ENCODE results near the gene IGFALS. TPM values are rescaled to one million over a fixed set of nuclear protein-coding genes. Genes with fewer than 3 reads are reported as not detected.

Gene IGFALS
- total RNA-seq, 1 donor from 2014 or later: not detected

DNA sequence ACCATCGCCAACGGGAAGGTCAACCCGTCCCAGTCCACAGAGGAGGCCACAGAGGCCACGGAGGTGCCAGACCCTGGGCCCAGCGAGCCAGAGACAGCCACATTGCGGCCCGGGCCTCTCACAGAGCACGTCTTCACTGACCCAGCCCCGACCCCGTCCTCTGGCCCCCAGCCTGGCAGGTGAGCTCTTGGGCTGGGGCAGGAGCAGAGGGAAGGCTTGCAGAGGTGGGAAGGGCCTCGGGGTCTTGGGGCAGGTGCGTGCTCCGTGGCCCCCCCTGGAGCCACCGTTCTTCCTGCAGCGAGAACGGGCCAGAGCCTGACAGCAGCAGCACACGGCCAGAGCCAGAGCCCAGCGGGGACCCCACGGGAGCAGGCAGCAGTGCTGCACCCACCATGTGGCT, 27.3 kb downstream of the IGFALS start:
- no peak for DNase-seq (ENCODE audit: low spot score)

DNA sequence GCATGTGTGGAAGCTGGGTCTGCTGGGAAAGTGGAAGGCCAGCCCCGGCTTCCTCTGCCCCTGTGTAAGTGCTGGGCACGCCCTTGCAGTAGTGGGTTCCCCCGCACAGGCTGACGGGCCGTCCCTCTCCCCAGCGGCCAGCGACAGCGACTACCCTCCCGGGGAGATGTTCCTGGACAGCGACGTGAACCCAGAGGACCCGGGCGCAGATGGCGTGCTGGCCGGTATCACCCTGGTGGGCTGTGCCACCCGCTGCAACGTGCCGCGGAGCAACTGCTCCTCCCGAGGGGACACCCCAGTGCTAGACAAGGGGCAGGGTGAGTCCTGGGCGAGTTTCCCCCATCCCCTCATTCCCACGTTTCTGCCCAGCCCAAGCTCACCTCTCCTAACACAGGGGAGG, 27.7 kb downstream of the IGFALS start:
- no peak for DNase-seq (ENCODE audit: low spot score)

DNA sequence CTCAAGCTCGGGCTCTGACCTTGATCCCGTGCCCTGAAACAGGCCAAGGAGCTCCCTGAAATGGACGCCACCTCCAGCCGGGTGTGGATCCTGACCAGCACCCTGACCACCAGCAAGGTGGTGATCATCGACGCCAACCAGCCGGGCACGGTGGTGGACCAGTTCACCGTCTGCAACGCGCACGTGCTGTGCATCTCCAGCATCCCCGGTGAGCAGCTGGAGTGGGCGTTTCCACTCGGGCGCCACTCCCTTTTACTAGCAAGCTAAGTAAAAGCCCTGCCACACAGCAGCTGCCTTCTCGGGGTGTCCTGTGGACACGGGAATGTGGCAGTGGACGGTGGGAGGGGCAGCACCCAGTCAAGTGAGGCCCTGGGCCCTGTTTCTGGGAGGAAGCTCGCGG, 28.5 kb downstream of the IGFALS start:
- DNase-seq (ENCODE audit: low spot score): no peak

DNA sequence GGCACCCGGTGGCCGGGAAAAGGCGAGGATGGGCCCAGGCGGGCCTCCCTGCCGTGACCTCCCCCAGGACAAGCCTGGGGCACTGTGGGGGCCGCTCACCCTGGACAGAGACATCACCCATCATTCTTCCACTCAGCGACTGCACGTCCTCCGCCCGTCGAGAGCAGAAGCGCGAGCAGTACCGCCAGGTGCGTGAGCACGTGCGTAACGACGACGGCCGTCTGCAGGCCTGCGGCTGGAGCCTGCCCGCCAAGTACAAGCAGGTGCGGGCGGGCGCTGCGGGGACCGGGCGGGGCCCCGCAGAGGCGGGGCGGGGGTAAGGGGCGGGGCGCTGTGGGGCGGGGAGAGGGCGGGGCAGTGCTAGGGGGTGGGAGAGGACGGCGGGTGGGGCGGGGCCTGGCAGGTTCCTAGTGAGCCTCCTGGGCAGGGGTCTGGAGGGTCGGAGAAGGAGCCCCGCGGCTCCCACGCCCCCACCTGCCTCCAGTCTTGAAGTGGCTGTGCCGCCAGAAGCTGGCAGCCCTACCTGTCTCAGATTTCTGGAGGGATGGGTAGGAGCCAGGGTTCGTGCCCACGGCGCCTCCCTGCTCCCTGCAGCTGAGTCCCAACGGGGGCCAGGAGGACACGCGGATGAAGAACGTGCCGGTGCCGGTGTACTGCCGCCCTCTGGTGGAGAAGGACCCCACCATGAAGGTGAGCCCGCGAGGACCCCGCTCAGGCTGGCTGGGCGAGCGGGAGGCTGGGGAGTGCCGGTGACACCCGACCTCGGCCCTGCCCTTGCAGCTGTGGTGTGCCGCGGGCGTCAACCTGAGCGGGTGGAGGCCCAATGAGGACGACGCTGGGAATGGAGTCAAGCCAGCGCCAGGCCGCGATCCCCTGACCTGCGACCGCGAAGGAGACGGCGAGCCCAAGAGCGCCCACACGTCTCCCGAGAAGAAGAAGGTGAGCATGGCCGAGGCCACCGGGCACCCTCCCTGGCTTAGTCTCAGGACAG, 29.7 kb downstream of the IGFALS start:
- no peak for DNase-seq (ENCODE audit: low spot score)

DNA sequence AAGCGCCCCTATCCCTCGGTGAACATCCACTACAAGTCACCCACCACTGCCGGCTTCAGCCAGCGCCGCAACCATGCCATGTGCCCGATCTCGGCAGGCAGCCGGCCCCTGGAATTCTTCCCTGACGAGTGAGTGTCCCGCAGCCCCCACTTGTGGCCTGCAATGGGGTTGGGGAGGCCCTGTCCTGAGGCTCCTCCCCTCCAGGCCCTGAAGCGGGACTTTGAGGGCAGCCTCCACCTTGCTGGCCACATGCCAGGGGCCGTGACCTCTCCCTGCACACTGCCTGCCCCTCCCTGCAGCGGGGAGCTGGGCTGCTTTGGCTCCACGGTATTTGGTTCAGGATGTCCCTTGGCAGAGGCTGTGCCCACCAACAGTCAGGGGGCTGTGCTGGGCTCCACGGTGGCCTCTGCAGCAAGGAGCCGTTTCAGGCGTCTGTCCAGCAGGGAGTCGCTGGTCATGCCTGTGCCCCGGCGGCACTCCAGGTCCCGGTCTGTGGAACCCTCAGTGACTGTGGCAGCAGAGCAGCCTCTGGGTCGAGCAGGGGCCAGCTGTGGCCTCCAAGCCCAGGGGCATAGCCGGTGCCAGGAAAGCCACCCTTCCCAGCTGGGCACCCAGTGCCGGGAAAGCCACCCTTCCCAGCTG, 30.5 kb downstream of the IGFALS start:
- DNase-seq (ENCODE audit: low spot score): no peak

DNA sequence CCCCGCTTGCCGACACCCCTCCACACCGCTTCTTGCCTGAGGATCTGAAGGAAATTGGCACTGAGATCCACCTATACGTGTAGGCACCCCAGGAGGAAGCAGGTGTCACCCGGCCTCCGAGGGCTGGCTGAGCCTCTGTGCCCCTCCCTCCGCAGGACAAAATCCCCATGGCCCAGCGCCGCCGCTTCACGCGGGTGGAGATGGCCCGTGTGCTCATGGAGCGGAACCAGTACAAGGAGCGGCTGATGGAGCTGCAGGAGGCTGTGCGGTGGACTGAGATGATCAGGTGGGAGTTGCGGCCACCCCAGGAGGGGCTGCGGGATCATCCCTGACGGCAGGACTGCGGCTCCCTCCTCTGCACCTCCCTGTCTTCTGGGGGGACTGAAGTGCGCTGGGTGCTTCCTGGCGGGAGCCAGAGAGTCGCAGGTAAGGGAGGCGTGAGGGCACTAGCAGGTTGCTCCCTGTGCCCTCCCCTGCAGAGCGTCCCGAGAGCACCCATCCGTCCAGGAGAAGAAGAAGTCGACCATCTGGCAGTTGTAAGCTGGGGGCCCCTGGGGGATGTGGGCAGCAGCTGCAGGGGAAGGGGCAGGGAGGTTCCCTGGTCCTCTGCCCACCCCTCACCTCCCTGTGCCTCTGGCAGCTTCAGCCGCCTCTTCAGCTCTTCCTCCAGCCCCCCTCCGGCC, 31.2 kb downstream of the IGFALS start:
- no peak for DNase-seq (ENCODE audit: low spot score)

DNA sequence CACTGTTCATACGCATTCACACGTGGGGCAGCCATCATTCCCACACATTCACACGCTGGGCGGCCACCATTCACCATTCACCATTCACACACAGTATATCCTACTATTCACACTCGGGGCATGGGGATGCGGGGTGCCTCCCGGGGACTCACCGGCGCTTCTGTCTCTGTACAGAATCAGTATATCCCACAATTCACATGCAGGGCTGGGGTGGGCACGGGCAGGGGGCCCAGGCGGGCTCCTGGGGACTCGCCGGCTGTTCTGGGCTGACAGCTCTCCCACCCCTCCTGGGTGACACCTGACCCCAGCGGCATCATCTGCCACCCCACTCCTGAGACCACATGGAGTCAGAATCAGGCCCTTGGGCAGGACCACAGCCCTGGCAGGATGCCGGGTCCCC, 31.8 kb downstream of the IGFALS start:
- no peak for DNase-seq (ENCODE audit: low spot score)

DNA sequence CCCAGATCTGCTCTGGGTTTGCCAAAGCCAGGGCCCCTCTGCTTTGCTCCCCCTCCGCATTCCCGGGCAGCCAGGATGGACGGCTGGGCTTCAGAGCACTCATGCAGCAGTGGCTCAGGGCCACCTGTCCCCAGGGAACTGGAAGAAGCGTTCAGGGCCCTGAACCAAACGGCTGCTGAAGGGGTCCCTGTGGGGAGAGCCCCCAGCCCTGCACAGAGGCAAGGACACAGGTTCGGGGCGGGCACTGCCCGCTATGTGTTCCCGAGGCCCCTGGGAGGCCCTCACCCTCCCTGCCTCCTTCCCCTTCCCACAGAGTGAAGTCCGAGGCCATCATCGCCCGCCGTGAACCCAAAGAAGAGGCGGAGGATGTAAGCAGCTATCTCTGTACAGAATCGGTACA, 32.6 kb downstream of the IGFALS start:
- DNase-seq (ENCODE audit: low spot score): no peak

DNA sequence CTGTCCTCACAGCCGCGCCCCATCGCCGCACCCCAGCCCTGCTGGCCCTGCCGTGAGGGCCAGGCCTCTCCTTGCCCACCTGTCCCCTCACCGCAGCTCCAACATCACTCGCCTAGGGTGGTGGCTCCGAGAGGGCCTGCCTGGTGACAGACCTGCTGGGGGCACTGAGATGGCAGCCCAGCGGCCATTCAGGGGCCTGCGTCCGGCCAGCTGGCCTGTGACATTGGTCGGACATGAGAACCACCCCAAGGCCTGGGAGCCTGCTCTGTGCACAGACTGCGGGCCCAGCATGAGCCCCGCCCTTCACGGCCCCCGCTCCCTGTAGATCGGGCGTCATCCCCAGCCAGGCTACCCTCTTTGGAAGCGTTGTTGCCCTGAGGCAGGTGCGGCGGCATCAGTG, 34.0 kb downstream of the IGFALS start:
- no peak for DNase-seq (ENCODE audit: low spot score)

DNA sequence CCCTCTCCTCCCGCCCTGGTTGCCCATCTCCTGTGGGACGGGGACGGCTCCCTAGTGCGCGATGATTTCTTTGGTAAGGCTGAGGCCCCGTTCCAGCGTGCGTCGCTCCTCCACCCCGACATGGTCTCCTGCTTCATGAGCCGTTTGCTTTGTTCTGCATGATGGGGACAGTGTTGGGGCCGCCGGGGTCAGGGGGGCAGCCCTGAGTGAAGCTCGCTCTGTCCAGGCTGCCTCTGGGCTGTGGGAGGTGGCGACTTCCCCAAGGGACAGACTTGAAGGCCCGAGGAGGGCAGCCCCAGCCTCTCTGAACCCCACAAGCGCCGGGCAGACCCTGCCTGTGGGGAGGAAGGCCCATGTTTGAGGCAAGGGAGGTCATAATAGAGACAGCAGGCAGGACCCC, 34.6 kb downstream of the IGFALS start:
- DNase-seq (ENCODE audit: low spot score): no peak

DNA sequence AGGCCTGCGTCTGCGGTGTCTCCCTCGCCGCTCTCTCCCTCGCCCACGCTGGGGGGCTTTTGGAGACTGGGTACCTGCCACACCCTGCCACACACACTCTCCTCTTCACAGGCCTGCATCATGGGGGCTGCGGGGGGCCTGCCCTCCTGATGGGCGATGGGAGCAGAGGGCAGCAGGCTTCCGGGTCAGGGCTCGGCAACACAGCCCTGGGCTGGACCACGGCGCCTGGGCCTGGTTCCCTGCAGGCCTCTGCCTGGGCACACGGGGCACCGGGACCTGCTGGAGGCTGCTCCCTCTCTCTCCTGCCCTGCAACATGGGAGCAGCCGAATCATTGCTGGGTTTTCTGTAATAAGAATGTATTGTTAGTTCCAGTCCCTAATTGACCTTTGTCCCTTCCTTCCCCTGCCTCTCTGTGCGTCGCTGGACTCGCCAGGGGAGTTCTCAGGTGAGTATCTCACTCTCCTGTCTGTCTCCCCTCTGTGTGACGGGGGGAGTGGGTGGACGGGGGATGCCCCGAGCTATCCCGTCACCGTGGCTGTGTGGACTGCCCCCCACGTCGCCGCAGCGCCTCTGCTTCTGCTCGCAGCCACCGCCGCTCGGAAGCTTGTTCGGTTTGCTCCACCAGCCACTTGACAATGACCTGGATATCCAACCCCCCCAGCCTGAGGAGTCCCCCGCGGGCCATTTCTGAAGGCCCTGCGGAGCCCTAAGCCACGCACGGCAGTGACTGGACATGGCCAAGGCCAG, 35.6 kb downstream of the IGFALS start:
- no peak for DNase-seq (ENCODE audit: low spot score)

DNA sequence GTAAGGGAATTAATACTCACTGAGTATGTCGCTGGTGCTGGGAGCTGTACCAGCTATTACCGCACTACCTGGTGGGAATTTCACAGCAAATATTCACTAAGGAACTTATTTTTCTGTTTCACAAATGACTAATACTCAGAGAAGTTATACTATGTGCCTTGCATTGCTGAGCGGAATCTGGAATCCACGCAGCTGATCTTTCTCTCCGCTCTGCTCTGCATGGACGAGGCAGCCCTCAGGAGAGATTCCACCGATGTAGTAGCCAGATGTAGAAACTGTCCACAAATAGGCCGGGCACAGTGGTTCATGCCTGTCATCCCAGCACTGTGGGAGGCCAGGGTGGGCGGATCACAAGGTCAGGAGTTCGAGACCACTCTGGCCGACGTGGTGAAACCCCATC, 39.3 kb downstream of the IGFALS start:
- no peak for DNase-seq (ENCODE audit: low spot score)

DNA sequence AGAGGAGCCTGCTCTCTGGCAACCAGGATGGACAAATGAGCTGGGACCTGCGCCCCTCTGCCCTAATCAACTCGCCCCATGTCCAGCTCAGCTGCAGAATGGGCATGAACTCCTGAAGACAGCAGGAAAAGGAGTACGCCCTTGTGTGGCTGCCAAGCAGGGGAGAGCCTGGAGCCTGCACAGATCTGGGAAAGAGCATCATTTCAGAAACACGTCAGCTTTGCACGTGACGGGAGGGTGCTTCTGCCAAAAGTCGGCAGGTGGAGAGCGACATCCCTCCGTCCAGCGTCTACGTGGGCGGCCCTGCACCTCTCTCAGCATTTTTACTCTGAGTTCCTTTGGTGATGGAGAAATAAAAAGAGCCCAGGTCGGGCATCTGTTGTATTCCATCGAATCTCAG, 40.7 kb downstream of the IGFALS start:
- DNase-seq (ENCODE audit: low spot score): no peak

DNA sequence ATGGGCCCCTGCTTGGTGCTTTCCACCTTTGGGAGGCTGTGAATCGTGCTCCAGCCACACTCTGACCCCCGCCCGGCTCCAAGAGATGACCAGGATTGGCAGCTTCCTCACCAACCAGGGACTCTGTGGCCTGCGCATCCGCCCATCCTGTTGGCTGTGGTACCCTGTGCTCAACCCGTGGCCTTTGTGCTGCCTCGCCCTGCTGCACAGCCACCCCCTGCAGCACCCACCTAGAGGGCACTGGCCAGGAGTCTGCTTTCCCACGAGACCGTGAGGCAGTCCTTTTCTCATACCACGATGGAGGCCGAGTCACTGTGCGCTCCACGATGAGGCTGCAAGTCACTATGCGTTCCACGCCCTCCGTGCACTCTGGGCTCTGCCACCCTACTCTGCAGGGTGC, 41.6 kb downstream of the IGFALS start:
- DNase-seq (ENCODE audit: low spot score): no peak

DNA sequence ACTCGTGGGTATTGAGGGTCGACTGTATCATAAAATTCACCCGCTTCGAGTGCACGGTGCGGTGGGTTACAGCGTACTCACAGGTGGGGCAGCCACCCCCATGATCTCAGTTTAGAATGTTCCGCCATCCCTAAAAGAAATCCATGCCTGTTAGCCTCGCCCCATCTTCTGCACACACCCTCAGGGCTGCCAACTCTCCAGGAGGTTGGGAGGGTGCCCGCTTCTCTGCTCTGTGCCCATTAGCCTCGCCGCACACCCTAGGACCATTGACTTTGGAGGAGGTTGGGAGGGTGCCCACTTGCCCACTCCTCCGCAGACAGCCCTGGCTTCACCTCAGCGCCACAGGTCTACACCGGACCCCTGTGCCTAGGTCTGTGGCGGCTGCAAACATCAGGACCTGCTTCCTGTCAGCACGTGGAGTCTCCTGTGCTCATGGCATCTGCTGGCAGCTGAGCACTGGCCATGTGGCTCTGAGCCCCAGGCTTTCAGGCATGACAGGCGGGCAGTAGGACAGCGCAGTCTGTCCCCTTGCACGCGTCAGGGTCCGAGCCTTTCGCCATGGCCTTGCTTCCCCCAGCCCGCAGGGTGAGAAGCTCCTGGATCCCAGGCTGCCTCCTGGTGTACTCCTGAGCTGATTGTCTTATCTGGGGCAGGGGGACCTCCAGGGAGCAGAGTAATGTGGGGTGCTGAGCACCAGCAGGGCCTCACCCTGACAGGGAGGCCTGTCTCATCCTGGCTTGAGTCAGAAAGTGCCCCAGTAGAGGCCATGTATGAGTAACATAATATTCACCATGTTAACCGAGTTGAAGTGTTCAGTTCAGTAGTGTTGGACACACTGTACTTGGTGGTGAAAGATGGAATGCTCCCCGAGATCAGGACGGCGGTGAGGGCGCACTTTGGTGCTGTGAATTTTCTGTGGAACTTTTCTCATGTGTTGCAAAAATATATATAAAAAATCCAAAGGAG, 44.1 kb downstream of the IGFALS start:
- DNase-seq (ENCODE audit: low spot score): no peak

DNA sequence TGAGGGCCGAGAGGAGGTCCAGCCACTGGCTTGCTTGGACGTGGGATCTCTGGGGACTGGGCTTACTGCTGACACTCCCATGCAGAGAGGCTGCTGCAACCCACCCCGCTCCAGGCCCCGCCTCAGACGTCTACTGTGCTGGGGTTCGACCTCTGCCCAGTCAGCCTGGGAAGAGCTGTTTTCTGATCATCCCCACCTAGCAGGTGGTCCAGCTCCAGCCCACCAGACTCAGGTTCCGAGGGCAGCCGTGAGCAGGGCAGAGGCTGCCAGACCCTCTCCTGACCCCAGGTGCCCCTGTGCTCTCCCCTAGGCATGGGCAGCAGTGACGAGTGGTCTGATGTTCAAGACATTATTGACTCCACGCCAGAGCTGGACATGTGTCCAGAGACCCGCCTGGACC, 45.6 kb downstream of the IGFALS start:
- no peak for DNase-seq (ENCODE audit: low spot score)

DNA sequence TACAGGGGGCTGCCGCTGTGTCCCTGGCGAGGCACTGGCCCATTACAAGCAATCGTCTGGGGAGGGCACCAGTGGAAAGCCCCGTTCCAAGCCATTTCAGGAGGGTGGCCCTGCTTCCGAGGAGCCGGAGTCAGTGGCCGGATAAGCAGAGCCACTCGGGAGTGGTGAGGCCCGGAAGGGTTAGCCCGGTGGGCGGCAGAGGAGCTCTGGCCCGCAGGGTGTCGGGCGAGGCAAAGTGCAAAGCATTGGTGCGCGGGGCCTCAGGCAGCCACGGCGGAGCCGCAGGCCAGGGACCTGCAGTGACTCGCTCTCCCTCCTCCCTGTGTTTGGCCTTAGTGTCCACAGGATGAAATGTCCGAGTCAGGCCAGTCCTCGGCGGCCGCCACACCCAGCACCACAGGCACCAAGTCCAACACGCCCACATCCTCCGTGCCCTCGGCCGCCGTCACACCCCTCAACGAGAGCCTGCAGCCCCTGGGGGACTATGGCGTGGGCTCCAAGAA, 46.8 kb downstream of the IGFALS start:
- no peak for DNase-seq (ENCODE audit: low spot score)

DNA sequence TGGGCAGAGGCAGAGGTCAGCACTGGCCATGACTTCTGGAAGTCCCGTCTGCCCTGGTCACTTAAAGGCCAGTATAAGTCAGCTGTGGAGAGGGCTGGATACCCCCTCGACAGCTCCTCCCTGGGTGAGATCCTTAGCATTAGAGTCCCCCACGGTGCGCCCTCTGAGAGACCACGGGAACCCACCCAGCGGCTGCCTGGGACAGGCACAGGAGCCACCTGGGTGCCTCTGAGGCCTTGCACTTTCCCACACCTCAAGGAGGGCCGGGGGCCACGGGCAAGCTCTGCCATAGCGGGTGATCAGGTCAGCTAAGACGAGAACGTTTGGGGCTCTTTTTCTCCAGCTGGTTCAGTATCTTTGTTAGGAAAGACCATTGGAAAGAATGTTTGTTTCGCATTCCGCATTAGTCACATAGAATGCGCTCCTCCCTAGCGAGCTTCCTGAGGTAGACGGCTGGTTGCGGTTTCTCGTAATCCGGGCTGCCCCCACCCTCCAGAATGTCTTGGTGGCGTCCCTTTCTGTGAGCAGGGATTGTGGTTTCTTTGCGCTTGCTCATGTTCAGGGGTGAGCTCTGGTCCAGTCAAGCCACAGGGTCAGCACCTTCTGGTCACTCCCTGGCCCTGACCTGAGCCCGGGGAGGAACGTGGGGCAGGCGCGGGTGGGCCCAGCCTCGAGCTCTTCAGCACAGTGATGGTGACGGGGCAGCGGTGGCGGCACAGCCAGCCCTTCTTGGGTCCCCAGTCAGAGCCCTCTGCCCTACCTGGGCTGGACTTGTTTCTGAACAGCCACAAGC, 47.4 kb downstream of the IGFALS start:
- DNase-seq (ENCODE audit: low spot score): no peak

DNA sequence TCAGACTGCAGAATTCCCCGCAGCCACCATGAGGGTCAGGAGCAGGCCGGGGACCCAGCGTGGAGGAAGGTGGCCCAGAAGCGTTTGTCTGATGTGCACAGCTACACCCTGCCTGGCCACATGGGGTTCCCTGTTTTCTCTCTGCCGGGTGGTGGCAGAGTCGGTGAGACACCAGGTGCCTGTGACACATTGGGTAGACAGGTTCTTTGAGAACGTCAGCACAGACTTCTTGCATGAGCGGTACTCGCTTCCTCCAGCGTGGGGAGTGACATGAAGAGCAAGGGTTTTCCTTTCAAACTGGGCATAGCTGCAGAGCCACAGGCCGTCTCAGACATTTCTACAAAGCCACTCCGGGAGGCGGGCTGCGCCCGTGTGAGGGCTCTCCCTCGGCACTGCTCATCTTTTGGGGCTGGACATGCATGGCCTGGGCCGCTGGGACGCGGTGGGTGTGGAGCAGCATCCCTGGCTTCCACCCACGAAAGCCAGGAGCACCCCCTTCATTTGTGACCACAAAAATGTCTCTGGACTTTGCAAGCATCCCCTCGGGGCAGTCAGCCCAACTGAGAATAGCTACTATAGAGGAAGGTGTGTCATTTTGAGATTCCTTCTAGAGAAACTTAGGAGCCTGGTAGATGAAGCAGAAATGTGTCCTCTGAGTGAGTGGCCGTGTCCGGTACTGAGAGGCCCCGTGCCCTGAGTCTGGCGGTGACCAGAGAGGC, 48.2 kb downstream of the IGFALS start:
- no peak for DNase-seq (ENCODE audit: low spot score)

Data from ureter (tissue), 1 donor.